ENCODE data around the gene SCN1B. TPM values are rescaled to one million over a fixed set of nuclear protein-coding genes. Genes with fewer than 3 reads are reported as not detected.

SCN1B gene
- total and polyA plus RNA-seq, 10 of the 15 experiments (the other 5 are each of a cell fraction or from before 2014, with no cell fraction given), result 0.04 to 0.54 (median 0.11) TPM; not detected in 3

DNA sequence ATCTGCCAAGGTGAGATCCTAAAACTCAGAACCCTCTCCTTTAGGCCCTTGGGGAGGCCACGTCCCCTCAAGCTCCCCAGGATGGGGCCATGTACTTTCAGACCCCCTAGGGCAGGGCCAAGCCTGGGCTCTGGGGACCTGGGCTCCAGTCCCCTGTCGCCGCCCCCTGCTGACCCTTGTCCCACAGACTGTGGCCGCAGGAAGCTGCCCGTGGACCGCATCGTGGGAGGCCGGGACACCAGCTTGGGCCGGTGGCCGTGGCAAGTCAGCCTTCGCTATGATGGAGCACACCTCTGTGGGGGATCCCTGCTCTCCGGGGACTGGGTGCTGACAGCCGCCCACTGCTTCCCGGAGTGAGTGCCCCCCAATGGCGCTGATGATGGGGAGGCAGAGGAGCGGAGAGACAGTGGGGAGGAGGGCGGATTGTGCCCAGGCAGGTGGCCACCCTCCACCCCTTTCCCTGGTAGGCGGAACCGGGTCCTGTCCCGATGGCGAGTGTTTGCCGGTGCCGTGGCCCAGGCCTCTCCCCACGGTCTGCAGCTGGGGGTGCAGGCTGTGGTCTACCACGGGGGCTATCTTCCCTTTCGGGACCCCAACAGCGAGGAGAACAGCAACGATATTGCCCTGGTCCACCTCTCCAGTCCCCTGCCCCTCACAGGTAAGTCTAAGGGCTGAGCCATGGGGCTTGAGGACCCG is 30.0 kb downstream of the SCN1B start (continued):
- TF ChIP-seq, protein P1, sequence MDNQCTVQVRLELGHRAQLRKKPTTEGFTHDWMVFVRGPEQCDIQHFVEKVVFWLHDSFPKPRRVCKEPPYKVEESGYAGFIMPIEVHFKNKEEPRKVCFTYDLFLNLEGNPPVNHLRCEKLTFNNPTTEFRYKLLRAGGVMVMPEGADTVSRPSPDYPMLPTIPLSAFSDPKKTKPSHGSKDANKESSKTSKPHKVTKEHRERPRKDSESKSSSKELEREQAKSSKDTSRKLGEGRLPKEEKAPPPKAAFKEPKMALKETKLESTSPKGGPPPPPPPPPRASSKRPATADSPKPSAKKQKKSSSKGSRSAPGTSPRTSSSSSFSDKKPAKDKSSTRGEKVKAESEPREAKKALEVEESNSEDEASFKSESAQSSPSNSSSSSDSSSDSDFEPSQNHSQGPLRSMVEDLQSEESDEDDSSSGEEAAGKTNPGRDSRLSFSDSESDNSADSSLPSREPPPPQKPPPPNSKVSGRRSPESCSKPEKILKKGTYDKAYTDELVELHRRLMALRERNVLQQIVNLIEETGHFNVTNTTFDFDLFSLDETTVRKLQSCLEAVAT (IDR thresholded peaks at IDR 0.05), result no peak
- TF ChIP-seq IKZF1 (conservative IDR thresholded peaks at IDR 0.05) (no peak), MYC (IDR thresholded peaks at IDR 0.05; ENCODE audit: insufficient read depth, insufficient read length, insufficient replicate concordance, low read length, severe bottlenecking) (no peak), NFYA (IDR thresholded peaks at IDR 0.05; ENCODE audit: borderline replicate concordance, low read depth, low read length) (no peak), NRF1 (conservative IDR thresholded peaks at IDR 0.05; ENCODE audit: low read depth, low read length) (no peak), WRNIP1 (IDR thresholded peaks at IDR 0.05; ENCODE audit: borderline replicate concordance, low read depth, low read length) (no peak), SMC3 (IDR thresholded peaks at IDR 0.05; ENCODE audit: borderline replicate concordance, low read length) (no peak)
- TF ChIP-seq, protein P2, sequence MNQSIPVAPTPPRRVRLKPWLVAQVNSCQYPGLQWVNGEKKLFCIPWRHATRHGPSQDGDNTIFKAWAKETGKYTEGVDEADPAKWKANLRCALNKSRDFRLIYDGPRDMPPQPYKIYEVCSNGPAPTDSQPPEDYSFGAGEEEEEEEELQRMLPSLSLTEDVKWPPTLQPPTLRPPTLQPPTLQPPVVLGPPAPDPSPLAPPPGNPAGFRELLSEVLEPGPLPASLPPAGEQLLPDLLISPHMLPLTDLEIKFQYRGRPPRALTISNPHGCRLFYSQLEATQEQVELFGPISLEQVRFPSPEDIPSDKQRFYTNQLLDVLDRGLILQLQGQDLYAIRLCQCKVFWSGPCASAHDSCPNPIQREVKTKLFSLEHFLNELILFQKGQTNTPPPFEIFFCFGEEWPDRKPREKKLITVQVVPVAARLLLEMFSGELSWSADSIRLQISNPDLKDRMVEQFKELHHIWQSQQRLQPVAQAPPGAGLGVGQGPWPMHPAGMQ (IDR thresholded peaks at IDR 0.05; ENCODE audit: borderline replicate concordance), result no peak
